Mesothelial cell of epicardium (in vitro differentiated cells): ENCODE measurements around the gene SLC15A5. TPM values are rescaled to one million over a fixed set of nuclear protein-coding genes. Genes with fewer than 3 reads are reported as not detected.

Source experiments
- DNase-seq, 2 experiments: peaks; one replicate each; pipeline ENCODE4 v3.0.0; 2021; ENCODE audit warnings: low spot score in 2 of 2; ENCODE audit not compliant: unreplicated experiment in 2 of 2
- H3K27ac Mint-ChIP-seq: 2 replicates; pipeline ENCODE4 v1.8.0; 2021; ENCODE audit warnings: mixed read lengths
- H3K27me3 Mint-ChIP-seq: 2 replicates; pipeline ENCODE4 v1.8.0; 2021; ENCODE audit warnings: low read depth, mixed read lengths
- H3K36me3 Mint-ChIP-seq: 2 replicates; pipeline ENCODE4 v1.8.0; 2021; ENCODE audit warnings: mixed read lengths
- H3K4me1 Mint-ChIP-seq: 2 replicates; pipeline ENCODE4 v1.8.0; 2021; ENCODE audit warnings: mixed read lengths
- H3K4me3 Mint-ChIP-seq: 2 replicates; pipeline ENCODE4 v1.8.0; 2021; ENCODE audit warnings: mild to moderate bottlenecking, moderate library complexity, mixed read lengths
- H3K9me3 Mint-ChIP-seq: 2 replicates; pipeline ENCODE4 v1.8.0; 2021; ENCODE audit warnings: mixed read lengths
- CTCF ChIP-seq: fragments of 200-600 bp; sonication (generic); IDR thresholded peaks from one replicate; pipeline ENCODE4 v1.5.0; 2021; ENCODE audit warnings: antibody characterized with exemption; ENCODE audit not compliant: unreplicated experiment
- total RNA-seq: library from RNA; stranded (reverse); gene quantifications from 3 replicates; pipeline ENCODE4 v1.2.1, GENCODE V29; 2021

Gene SLC15A5
- total RNA-seq, 1 donor from 2014 or later, result not detected

DNA sequence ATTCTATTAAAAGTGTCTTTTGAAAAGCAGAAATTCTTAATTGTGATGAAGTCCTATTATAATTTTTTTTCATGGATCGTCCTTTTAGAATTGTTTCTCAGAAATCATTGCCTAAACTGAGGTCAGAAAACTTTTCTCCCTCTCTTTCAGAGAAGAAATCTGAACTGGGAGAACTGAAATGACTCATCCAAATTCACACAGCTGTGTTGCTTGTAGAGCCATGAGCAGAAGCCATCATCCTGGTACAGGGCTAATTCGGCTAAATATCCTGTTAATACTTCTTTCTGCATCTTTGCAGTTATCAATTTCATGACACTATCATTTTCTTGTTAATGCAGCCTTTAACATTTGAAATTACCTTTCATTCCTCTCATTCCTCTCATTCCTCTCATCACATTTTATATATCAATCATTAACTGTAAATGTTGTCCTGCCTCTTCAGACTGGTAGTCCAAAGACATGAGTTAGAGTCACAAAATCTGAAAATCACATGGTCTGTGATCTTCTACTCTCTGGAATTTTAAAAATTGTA, 15.5 kb downstream of the SLC15A5 start:
- Mint-ChIP-seq H3K9me3 (peaks cover 18% of the 10 kb centered on the region), H3K4me1 (no peaks in the 10 kb centered on the region)

GRCh38 chr12:16260206-16260605, 17.3 kb downstream of the SLC15A5 start:
- H3K36me3 Mint-ChIP-seq, result no peaks in the 10 kb centered on the region

More for the DNA sequence above, 15.5 kb downstream of the SLC15A5 start:
- Mint-ChIP-seq H3K36me3 (no peaks in the 10 kb centered on the region), H3K27ac (no peak overlapping the region), H3K27me3 (peaks cover 3% of the 10 kb centered on the region), H3K4me3 (no peak overlapping the region)
- no peak for TF ChIP-seq CTCF
- no peak for DNase-seq

DNA sequence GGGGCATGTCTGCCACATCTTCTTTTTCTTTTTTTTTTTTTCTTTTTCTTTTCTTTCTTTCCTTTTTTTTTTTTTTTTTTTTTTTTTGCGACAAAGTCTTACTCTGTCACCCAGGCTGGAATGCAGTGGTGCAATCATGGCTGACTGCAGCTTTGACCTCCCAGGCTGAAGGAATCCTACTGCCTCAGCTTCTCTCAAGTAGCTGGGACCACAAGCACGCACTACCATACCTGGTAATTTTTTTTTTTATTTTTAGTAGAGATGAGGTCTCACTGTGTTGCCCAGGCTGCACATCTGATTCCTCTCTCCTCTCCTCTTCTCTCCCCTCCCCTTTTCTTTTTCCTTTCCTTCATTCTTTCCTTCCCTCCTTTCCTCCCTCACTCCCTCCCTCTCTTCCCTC, 18.5 kb downstream of the SLC15A5 start:
- no peaks in the 10 kb centered on the region for H3K4me1 Mint-ChIP-seq
- no peak for DNase-seq
- H3K4me3 Mint-ChIP-seq, result no peak overlapping the region
- peaks cover 3% of the 10 kb centered on the region for H3K27me3 Mint-ChIP-seq
- H3K36me3 Mint-ChIP-seq, result no peaks in the 10 kb centered on the region
- peaks cover 10% of the 10 kb centered on the region for H3K9me3 Mint-ChIP-seq
- H3K27ac Mint-ChIP-seq, result no peak overlapping the region
- no peak for TF ChIP-seq CTCF

More at GRCh38 chr12:16260206-16260605, 17.3 kb downstream of the SLC15A5 start:
- no peak for TF ChIP-seq CTCF
- H3K9me3 Mint-ChIP-seq, result peaks cover 18% of the 10 kb centered on the region
- H3K4me3 Mint-ChIP-seq, result no peak overlapping the region
- peaks cover 3% of the 10 kb centered on the region for H3K27me3 Mint-ChIP-seq
- H3K27ac Mint-ChIP-seq, result no peak overlapping the region
- no peak for DNase-seq
- no peaks in the 10 kb centered on the region for H3K4me1 Mint-ChIP-seq

DNA sequence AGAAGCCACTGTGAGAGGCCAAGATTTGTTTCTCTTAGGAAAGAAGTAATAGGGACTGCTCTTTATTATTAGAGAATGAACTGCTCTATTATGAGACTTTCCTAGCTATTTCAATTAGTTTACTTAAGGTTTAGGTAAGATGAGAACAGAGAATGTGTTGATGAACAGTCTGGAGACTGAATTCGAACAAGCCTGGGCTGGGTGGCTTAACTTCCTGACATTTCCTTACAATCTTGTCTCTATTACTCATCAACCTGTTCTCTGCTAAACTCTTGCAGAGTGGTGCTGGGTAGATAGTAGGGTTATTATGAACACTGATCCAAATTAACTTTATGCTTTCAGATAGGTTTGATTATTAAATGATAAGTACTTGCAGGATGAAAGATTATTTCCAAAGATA, 31.2 kb downstream of the SLC15A5 start:
- Mint-ChIP-seq H3K4me3 (no peak overlapping the region), H3K27ac (no peak overlapping the region), H3K9me3 (no peaks in the 10 kb centered on the region), H3K36me3 (no peaks in the 10 kb centered on the region), H3K27me3 (peaks cover 3% of the 10 kb centered on the region), H3K4me1 (no peaks in the 10 kb centered on the region)
- no peak for DNase-seq
- TF ChIP-seq CTCF, result no peak

DNA sequence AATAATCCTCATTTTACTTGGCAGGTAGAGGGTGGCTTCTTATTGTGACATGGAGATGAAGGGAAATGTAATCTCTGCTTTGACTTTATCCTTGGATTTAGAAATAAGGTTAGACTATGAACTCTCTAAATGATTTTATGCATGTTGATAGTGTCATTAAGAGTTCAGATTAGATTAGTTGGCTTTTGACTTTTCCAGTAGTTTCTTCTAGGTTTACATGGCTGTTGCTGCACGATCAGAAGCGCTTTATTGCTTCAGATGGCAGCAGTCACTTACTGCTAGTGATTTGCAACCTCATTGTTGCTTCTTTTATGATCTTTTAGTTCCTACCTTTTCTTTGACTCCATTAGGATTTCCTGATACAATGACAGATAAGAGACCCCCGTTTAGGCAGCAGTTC, 32.3 kb downstream of the SLC15A5 start:
- no peaks in the 10 kb centered on the region for H3K4me1 Mint-ChIP-seq
- H3K27ac Mint-ChIP-seq, result no peak overlapping the region
- peaks cover 3% of the 10 kb centered on the region for H3K27me3 Mint-ChIP-seq
- H3K36me3 Mint-ChIP-seq, result no peaks in the 10 kb centered on the region
- DNase-seq, result no peak
- H3K4me3 Mint-ChIP-seq, result no peak overlapping the region
- H3K9me3 Mint-ChIP-seq, result no peaks in the 10 kb centered on the region
- no peak for TF ChIP-seq CTCF
